PFSK-1 (cell line): Measurements from ENCODE around the gene PALLD.

Source experiments
- FOXP2 ChIP-seq: optimal IDR thresholded peaks from 2 replicates; pipeline ENCODE3; 2011; ENCODE audit warnings: borderline replicate concordance, control low read depth, inconsistent platforms; ENCODE audit not compliant: insufficient read depth; ENCODE audit errors: extremely low read length, extremely low read depth
- POLR2AphosphoS5 ChIP-seq: IDR thresholded peaks from 2 replicates; pipeline ENCODE4 v1.6.1; 2012; ENCODE audit warnings: low read depth, mild to moderate bottlenecking, control low read depth, low read length, moderate library complexity
- SIN3A ChIP-seq: IDR thresholded peaks from 2 replicates; pipeline ENCODE4 v1.6.1; 2012; ENCODE audit warnings: mild to moderate bottlenecking, low read length, moderate library complexity, borderline replicate concordance; ENCODE audit not compliant: insufficient read depth
- TAF1 ChIP-seq: IDR thresholded peaks from 2 replicates; pipeline ENCODE4 v1.6.1; 2012; ENCODE audit warnings: low read length, control low read depth, borderline replicate concordance; ENCODE audit not compliant: insufficient read depth
- TF ChIP-seq, protein P1 (sequence below), 2 experiments: IDR thresholded peaks; 2 replicates each; pipeline versions ENCODE4 v1.6.1 to v1.8.0; 2011 to 2012; ENCODE audit warnings: low read depth in 2 of 2, low read length in 2 of 2, control low read depth in 1 of 2, inconsistent platforms in 1 of 2, mild to moderate bottlenecking in 1 of 2, moderate library complexity in 1 of 2; ENCODE audit not compliant: insufficient read depth in 1 of 2

Gene PALLD

DNA sequence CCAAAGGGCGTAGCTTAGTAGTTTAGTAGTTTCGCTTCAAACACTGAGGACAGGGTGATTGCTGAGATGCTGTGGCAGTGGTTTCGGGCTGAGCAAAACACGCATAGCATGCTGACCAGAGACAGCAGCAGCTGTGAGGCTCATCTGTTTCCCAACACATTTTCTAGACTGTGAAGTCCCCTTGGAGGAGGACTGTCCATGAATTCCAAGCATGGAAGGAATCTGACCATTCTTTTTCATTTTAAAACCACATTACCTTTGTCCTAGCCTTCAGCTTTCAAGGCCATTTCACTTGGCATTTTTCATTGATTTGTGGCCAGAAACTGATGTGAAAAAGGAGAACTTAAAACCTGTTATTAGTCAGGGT is 240.9 kb downstream of the PALLD start:
- TF ChIP-seq SIN3A: no peak

DNA sequence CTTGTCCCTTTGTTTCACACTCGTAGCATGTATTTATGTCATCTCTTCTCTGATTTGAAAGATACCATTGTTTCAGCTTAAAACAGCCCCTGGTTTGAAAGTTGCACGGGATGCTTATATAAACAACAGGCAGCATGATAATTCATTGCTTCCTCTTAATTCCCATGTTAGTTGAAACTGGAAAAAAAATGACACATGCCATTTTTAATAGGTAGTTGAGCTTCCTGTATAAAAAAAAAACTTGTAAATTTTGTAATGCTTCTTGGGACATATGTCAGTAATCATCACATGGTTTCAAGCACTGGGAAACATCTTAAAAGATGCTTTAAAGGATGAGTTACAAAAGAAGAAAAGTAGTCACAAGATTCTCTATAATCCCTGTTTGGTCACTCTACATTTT is 243.0 kb downstream of the PALLD start:
- no peak for TF ChIP-seq TAF1
- TF ChIP-seq SIN3A: no peak
- TF ChIP-seq, protein P1, sequence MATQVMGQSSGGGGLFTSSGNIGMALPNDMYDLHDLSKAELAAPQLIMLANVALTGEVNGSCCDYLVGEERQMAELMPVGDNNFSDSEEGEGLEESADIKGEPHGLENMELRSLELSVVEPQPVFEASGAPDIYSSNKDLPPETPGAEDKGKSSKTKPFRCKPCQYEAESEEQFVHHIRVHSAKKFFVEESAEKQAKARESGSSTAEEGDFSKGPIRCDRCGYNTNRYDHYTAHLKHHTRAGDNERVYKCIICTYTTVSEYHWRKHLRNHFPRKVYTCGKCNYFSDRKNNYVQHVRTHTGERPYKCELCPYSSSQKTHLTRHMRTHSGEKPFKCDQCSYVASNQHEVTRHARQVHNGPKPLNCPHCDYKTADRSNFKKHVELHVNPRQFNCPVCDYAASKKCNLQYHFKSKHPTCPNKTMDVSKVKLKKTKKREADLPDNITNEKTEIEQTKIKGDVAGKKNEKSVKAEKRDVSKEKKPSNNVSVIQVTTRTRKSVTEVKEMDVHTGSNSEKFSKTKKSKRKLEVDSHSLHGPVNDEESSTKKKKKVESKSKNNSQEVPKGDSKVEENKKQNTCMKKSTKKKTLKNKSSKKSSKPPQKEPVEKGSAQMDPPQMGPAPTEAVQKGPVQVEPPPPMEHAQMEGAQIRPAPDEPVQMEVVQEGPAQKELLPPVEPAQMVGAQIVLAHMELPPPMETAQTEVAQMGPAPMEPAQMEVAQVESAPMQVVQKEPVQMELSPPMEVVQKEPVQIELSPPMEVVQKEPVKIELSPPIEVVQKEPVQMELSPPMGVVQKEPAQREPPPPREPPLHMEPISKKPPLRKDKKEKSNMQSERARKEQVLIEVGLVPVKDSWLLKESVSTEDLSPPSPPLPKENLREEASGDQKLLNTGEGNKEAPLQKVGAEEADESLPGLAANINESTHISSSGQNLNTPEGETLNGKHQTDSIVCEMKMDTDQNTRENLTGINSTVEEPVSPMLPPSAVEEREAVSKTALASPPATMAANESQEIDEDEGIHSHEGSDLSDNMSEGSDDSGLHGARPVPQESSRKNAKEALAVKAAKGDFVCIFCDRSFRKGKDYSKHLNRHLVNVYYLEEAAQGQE (IDR thresholded peaks at IDR 0.05; ENCODE audit: insufficient read depth in 1 of 2, low read depth in 2 of 2, low read length in 2 of 2): no peak
- TF ChIP-seq POLR2AphosphoS5: no peak
- TF ChIP-seq FOXP2: no peak

DNA sequence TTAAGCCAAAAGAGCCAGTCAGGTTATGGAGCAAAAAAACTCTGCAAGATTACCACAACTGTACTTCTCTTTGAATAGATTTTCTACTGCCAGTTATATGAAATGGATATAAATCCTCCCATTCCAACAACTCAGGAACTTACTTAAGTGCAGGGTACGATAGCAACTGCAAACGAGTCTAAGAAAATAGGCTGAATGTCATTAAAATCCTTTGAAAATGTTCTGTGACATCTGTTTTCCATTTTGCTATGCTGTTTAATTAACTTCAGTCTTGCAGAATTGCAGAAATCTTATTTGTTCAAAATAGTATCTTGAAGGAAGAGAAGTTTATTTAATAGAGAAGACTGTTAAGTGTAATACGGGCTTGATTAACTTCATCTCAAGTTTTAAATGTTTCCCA is 243.8 kb downstream of the PALLD start:
- TF ChIP-seq FOXP2: no peak
- no peak for TF ChIP-seq SIN3A
- no peak for TF ChIP-seq POLR2AphosphoS5
- no peak for TF ChIP-seq TAF1
- TF ChIP-seq, protein P1 (IDR thresholded peaks at IDR 0.05; ENCODE audit: insufficient read depth in 1 of 2, low read depth in 2 of 2, low read length in 2 of 2): no peak

DNA sequence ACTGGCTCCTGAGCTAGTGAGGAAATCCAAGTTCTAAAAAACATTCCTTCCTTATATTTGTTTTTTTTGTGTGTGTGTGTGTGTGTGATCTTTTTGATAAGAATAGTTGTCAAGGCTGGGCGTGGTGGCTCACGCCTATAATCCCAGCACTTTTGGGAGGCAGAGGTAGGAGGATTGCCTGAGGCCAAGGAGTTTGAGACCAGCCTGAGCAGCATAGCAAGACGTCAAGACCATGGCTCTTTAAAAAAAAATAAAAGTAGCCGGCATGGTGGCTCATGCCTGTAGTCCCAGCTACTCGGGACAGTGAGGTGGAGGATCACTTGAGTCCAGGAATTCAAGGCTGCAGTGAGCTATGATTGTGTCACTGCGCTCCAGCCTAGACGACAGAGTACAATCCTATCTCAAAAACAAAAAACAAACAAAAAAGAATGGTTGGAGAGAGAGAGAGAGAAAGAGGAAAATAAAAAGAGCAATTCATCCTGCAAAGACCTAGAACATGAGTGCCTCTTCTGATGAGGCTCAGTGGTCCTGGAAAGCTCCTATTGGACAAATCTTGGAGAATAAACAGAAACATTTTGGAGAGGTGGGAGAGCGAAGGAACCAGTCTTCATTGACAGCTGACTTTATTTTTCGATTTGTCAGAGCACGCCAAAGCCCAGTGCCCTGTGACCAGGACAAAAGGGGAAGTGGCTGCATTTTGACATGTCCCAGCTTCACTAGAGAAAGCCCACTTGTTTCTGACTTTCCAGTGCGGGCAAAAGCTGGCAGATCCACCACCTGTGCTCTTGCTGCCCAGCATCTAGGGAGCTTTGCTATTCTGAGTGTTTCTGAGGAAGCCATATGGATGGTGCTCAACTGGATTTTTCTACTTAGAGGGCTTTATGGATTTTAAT is 244.7 kb downstream of the PALLD start:
- TF ChIP-seq TAF1: no peak
- TF ChIP-seq POLR2AphosphoS5: no peak
- no peak for TF ChIP-seq SIN3A
- TF ChIP-seq FOXP2: no peak
- TF ChIP-seq, protein P1 (IDR thresholded peaks at IDR 0.05; ENCODE audit: insufficient read depth in 1 of 2, low read depth in 2 of 2, low read length in 2 of 2): no peak

DNA sequence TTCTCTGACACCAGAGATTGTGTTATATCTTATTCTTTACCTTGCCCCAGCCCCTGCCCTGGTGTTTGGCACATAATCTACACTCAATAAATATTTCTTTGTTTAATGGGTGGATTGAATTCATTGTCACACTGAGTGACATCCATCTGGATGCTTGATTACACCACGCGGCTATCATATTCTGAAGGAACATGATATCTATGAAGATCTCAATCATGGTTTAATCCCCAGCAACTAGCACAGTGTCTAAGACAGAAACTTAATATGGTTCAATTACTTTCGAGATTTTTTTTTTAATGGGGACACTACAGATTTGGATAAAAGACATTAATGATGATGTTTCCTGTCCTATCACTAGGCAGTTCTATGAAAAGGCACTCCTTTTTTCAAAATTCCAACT is 246.3 kb downstream of the PALLD start:
- TF ChIP-seq FOXP2 (no peak), TAF1 (no peak), POLR2AphosphoS5 (no peak), SIN3A (no peak)
- TF ChIP-seq, protein P1 (IDR thresholded peaks at IDR 0.05; ENCODE audit: insufficient read depth in 1 of 2, low read depth in 2 of 2, low read length in 2 of 2): no peak
